Lung (tissue), 12 donors: ENCODE measurements around the gene TLE7. TPM values are rescaled to one million over a fixed set of nuclear protein-coding genes. Genes with fewer than 3 reads are reported as not detected.

Source experiments
- ATAC-seq: fragments of 200-7000 bp; cut with Tn5 transposase; one replicate; pipeline ENCODE4 v1.9.1; 2020; ENCODE audit warnings: moderate number of reproducible peaks; ENCODE audit not compliant: insufficient read depth, low FRiP score
- DNase-seq, 3 donors: peaks; one replicate each; pipeline ENCODE4 v3.0.0-alpha.2; 2013 to 2017
- H3K27ac ChIP-seq, 2 donors: one replicate each; pipeline ENCODE4 v1.5.1; 2013; ENCODE audit warnings: mild to moderate bottlenecking in 2 of 2, moderate library complexity in 2 of 2, control low read depth in 1 of 2, inconsistent platforms in 1 of 2, low read depth in 1 of 2, low read length in 1 of 2
- H3K27me3 ChIP-seq, 3 donors: one replicate each; pipeline ENCODE4 v1.5.1; 2013; ENCODE audit warnings: low read length in 2 of 3; ENCODE audit not compliant: control insufficient read depth in 3 of 3, insufficient read depth in 3 of 3
- H3K36me3 ChIP-seq, 4 donors: one replicate each; pipeline ENCODE4 v1.5.1; 2013; ENCODE audit warnings: low read length in 4 of 4, mild to moderate bottlenecking in 1 of 4, moderate library complexity in 1 of 4; ENCODE audit not compliant: control insufficient read depth in 4 of 4, insufficient read depth in 4 of 4
- H3K4me1 ChIP-seq, 5 donors: one replicate each; pipeline ENCODE4 v1.5.1; 2013; ENCODE audit warnings: low read length in 5 of 5, mild to moderate bottlenecking in 2 of 5, moderate library complexity in 1 of 5; ENCODE audit not compliant: control insufficient read depth in 5 of 5, insufficient read depth in 5 of 5
- H3K4me3 ChIP-seq: one replicate; pipeline ENCODE4 v1.5.1; 2013; ENCODE audit warnings: mild to moderate bottlenecking, control low read depth, moderate library complexity
- H3K9ac ChIP-seq, 2 donors: one replicate each; pipeline ENCODE4 v1.5.1; 2013; ENCODE audit warnings: low read length in 2 of 2, control low read depth in 1 of 2; ENCODE audit not compliant: insufficient read depth in 1 of 2
- H3K9me3 ChIP-seq, 4 donors: one replicate each; pipeline ENCODE4 v1.5.1; 2013; ENCODE audit warnings: low read length in 3 of 4, mild to moderate bottlenecking in 1 of 4, moderate library complexity in 1 of 4; ENCODE audit not compliant: control insufficient read depth in 4 of 4, insufficient read depth in 3 of 4
- CTCF ChIP-seq: IDR thresholded peaks from 2 replicates; pipeline ENCODE4 v1.5.1; 2012; ENCODE audit warnings: mild to moderate bottlenecking; ENCODE audit errors: control extremely low read depth, extremely low read depth
- WGBS, 2 donors: extraction: QIAGEN DNeasy Blood & Tissue Kit; methylation state at CpG; one replicate each; pipeline ENCODE4 v1.1.7; 2013; 5-methylcytosine and 5-hydroxymethylcytosine counted together
- polyA plus RNA-seq, 2 donors: library from polyadenylated mRNA; stranded (reverse); fragments of 200-250 nt; gene quantifications; one replicate each; pipeline ENCODE4 v1.2.1, GENCODE V29; 2013
- total RNA-seq, 2 donors: library from RNA; depleted of rRNA in 1 of 2; stranded (reverse); fragments of >200 nt in 1 of 2; gene quantifications; one replicate each; pipeline ENCODE4 v1.2.1, GENCODE V29; 2014 to 2021
- donor health status: control.
- donor health status: control.
- donor health status: Bipolar disorder and iron deficiency.
- donor health status: healthy.
- donor health status: DM: yes; HTN: yes; CAD: no.

TLE7 gene
- total and polyA plus RNA-seq, 4 donors: not detected

GRCh38 chr16:71426880-71427615 is 14.8 kb downstream of the TLE7 start:
- Histone ChIP-seq H3K27ac (no peak overlapping the region), H3K9ac (no peak overlapping the region), H3K4me1 (no peaks in the 10 kb centered on the region), H3K27me3 (peaks cover 0 to 30% (median 8%) of the 10 kb centered on the region in 3 donors), H3K4me3 (no peak overlapping the region), H3K9me3 (peaks cover 0 to 5% (median 0%) of the 10 kb centered on the region in 4 donors), H3K36me3 (no peaks in the 10 kb centered on the region)
- WGBS, 2 donors: 68 to 69% methylated on average over 12 of the region's 12 CpGs
- no peak for DNase-seq
- ATAC-seq: no peak
- TF ChIP-seq CTCF: no peak

GRCh38 chr16:71426069-71426879 is 15.6 kb downstream of the TLE7 start:
- DNase-seq: peak; percentile 7 to 56 (median 44)
- H3K4me1 ChIP-seq: no peaks in the 10 kb centered on the region
- WGBS, 2 donors: 2 to 4% methylated on average over 48 of the region's 48 CpGs
- peak; percentile 53 for ATAC-seq
- H3K36me3 ChIP-seq: no peaks in the 10 kb centered on the region
- no peak overlapping the region for H3K4me3 ChIP-seq
- no peak for TF ChIP-seq CTCF
- peaks cover 0 to 30% (median 8%) of the 10 kb centered on the region in 3 donors for H3K27me3 ChIP-seq
- H3K9ac ChIP-seq: no peak overlapping the region
- H3K9me3 ChIP-seq: peaks cover 0 to 5% (median 0%) of the 10 kb centered on the region in 4 donors
- H3K27ac ChIP-seq: no peak overlapping the region

GRCh38 chr16:71425746-71426068 is 16.1 kb downstream of the TLE7 start:
- Histone ChIP-seq H3K9ac (no peak overlapping the region), H3K27ac (no peak overlapping the region), H3K4me1 (no peaks in the 10 kb centered on the region), H3K4me3 (no peak overlapping the region), H3K27me3 (peaks cover 0 to 30% (median 8%) of the 10 kb centered on the region in 3 donors), H3K9me3 (peaks cover 0 to 5% (median 0%) of the 10 kb centered on the region in 4 donors), H3K36me3 (no peaks in the 10 kb centered on the region)
- 8% methylated on average over 18 of the region's 18 CpGs for WGBS, 2 donors
- ATAC-seq: no peak
- TF ChIP-seq CTCF: no peak
- DNase-seq: no peak
